B cell (primary cell): ENCODE results near the gene KYAT1. TPM values are rescaled to one million over a fixed set of nuclear protein-coding genes. Genes with fewer than 3 reads are reported as not detected.

Source experiments
- ATAC-seq: fragments of 200-7000 bp; cut with Tn5 transposase; one replicate; pipeline ENCODE4 v1.10.0; 2021; ENCODE audit warnings: low read depth, mild to moderate bottlenecking, moderate number of reproducible peaks, moderate library complexity
- CTCF ChIA-PET: fragments of 350-600 bp; sonication (Branson Sonifier 250); formaldehyde crosslinking; loops from one replicate; lab custom pipeline; 2021; ENCODE audit warnings: antibody characterized with exemption, inconsistent platforms; lab: Charles Lee
- POLR2A ChIA-PET: fragments of 350-600 bp; sonication (Branson Sonifier 250); formaldehyde crosslinking; loops from one replicate; lab custom pipeline; 2021; ENCODE audit warnings: antibody characterized with exemption; lab: Charles Lee
- DNase-seq: peaks from one replicate; pipeline ENCODE4 v3.0.0; 2013
- H2AFZ ChIP-seq: 2 replicates; pipeline ENCODE4 v1.6.1; 2012; ENCODE audit warnings: mild to moderate bottlenecking, low read depth, low read length; ENCODE audit not compliant: insufficient read depth, poor library complexity, severe bottlenecking
- H3K27ac ChIP-seq, 2 donors: 1 replicate in 1 of 2; 2 replicates in 1 of 2; pipeline ENCODE4 v1.5.1; 2012 to 2013; ENCODE audit warnings: low read length in 2 of 2, mild to moderate bottlenecking in 2 of 2, moderate library complexity in 1 of 2
- H3K27me3 ChIP-seq, 4 experiments: fragments of 200-600 bp in 1 of 4; sonication (generic) in 1 of 4; replicated peaks in 1 of 4; 1 replicate in 2 of 4; 2 replicates in 2 of 4; pipeline versions ENCODE4 v1.6.1 to v1.7.0; 2013 to 2016; ENCODE audit warnings: low read length in 3 of 4, mild to moderate bottlenecking in 2 of 4, mixed read lengths in 1 of 4, moderate library complexity in 1 of 4; ENCODE audit not compliant: insufficient read depth in 4 of 4, control insufficient read depth in 3 of 4; ENCODE audit errors: control extremely low read depth in 1 of 4
- H3K36me3 ChIP-seq, 2 experiments: replicated peaks in 1 of 2; 1 replicate in 1 of 2; 2 replicates in 1 of 2; pipeline versions ENCODE4 v1.6.1 to v1.7.1; 2013; ENCODE audit warnings: low read length in 1 of 2; ENCODE audit not compliant: insufficient read depth in 2 of 2, control insufficient read depth in 1 of 2; ENCODE audit errors: control extremely low read depth in 1 of 2, extremely low read depth in 1 of 2
- H3K4me1 ChIP-seq, 2 donors: fragments of 200-600 bp in 1 of 2; sonication (generic) in 1 of 2; 1 replicate in 1 of 2; 2 replicates in 1 of 2; pipeline versions ENCODE4 v1.5.1 to v1.6.1; 2013 to 2017; ENCODE audit warnings: low read length in 2 of 2; ENCODE audit not compliant: control insufficient read depth in 2 of 2, insufficient read depth in 2 of 2
- H3K4me2 ChIP-seq: replicated peaks from 2 replicates; pipeline ENCODE3; 2012; ENCODE audit warnings: mild to moderate bottlenecking, low read depth, low read length; ENCODE audit not compliant: poor library complexity, severe bottlenecking
- H3K4me3 ChIP-seq, 5 experiments: fragments of 200-600 bp in 1 of 5; sonication (generic) in 1 of 5; 1 replicate in 3 of 5; 2 replicates in 2 of 5; pipeline versions ENCODE4 v1.5.1 to v1.7.0; 2011 to 2016; ENCODE audit warnings: low read length in 4 of 5, mild to moderate bottlenecking in 4 of 5, low read depth in 2 of 5, control low read depth in 1 of 5, moderate library complexity in 1 of 5; ENCODE audit not compliant: insufficient read depth in 1 of 5; ENCODE audit errors: control extremely low read depth in 1 of 5, extremely low read depth in 1 of 5
- H3K79me2 ChIP-seq: fragments of 200-600 bp; sonication (generic); one replicate; pipeline ENCODE4 v1.6.0; 2016; ENCODE audit warnings: low read length; ENCODE audit not compliant: control insufficient read depth, insufficient read depth
- H3K9ac ChIP-seq: fragments of 200-600 bp; sonication (generic); 2 replicates; pipeline ENCODE4 v1.6.1; 2017; ENCODE audit warnings: mild to moderate bottlenecking, low read length, moderate library complexity
- H3K9me3 ChIP-seq, 3 donors: one replicate each; pipeline versions ENCODE4 v1.6.1 to v1.7.1; 2013; ENCODE audit warnings: low read length in 2 of 3; ENCODE audit not compliant: control insufficient read depth in 2 of 3, insufficient read depth in 1 of 3; ENCODE audit errors: control extremely low read depth in 1 of 3
- H4K20me1 ChIP-seq: 2 replicates; pipeline ENCODE4 v1.6.0; 2012; ENCODE audit warnings: mild to moderate bottlenecking, low read length; ENCODE audit not compliant: insufficient read depth, control insufficient read depth, poor library complexity, severe bottlenecking
- H3K27ac Mint-ChIP-seq: one replicate; pipeline ENCODE4 v1.8.0; 2021; ENCODE audit warnings: mixed read lengths
- H3K27me3 Mint-ChIP-seq: one replicate; pipeline ENCODE4 v1.8.0; 2021; ENCODE audit warnings: mixed read lengths
- H3K4me1 Mint-ChIP-seq: one replicate; pipeline ENCODE4 v1.8.0; 2021; ENCODE audit warnings: mixed read lengths
- H3K4me3 Mint-ChIP-seq: one replicate; pipeline ENCODE4 v1.8.0; 2021; ENCODE audit warnings: mixed read lengths
- H3K9me3 Mint-ChIP-seq: one replicate; pipeline ENCODE4 v1.8.0; 2022; ENCODE audit warnings: mixed read lengths; ENCODE audit not compliant: insufficient read depth
- EZH2 ChIP-seq: IDR thresholded peaks from 2 replicates; pipeline ENCODE4 v1.6.1; 2012; ENCODE audit warnings: borderline replicate concordance, low read depth, mild to moderate bottlenecking, moderate library complexity, low read length; ENCODE audit not compliant: insufficient read depth, poor library complexity, severe bottlenecking
- WGBS: methylation state at CpG from one replicate; pipeline ENCODE4 v1.1.5; 2013; ENCODE audit warnings: missing lambda C conversion rate; ENCODE audit not compliant: insufficient coverage; 5-methylcytosine and 5-hydroxymethylcytosine counted together
- intact Hi-C: fragments of 100-400 bp; cut with micrococcal nuclease; formaldehyde crosslinking; loops from one replicate; pipeline ENCODE4 v1.10.0; 2022
- polyA plus RNA-seq: library from polyadenylated mRNA; depleted of rRNA; stranded (reverse); fragments of >200 nt; gene quantifications from 2 replicates; pipeline ENCODE4 v1.2.3, GENCODE V29; 2012
- total RNA-seq, 2 donors: library from RNA; stranded (reverse); fragments of 120-200 nt in 1 of 2; gene quantifications; 1 replicate in 1 of 2; 2 replicates in 1 of 2; pipeline versions ENCODE4 v1.2.3 to v1.2.4, GENCODE V29; 2013 to 2022
- TF ChIP-seq, protein P1 (sequence below): fragments of 200-600 bp; IDR thresholded peaks from one replicate; pipeline ENCODE4 v1.8.0; 2022; ENCODE audit warnings: antibody characterized with exemption, mild to moderate bottlenecking

The KYAT1 gene
- total and polyA plus RNA-seq, 2 donors (not counting 1 experiment from before 2014, with no cell fraction given), result 7.0 to 16.2 TPM

DNA sequence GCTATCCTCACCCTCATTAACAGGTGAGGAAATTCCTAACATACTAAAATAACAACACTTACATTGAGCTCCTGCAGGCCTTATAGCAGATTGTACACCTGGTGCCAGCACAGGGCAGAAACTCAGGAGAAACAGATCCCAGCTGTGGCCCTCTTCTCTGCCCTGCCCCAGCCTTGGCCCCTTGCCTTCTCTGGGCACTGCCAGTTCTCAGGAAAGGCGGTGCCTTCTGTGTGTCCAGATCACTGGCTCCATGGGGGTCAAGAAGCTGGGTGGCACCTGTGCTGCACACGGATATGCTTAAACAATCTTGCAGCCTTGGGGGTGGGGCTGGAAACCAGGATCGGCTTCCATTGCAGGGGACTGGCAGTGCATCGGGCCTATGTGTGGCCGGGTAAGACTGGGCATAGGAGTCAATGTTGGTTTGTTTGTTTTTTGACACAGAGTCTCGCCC lies 19.3 kb downstream of the KYAT1 start:
- Histone ChIP-seq H3K9me3 (no peaks in the 10 kb centered on the region), H3K4me2 (no peak overlapping the region), H3K27ac (no peak overlapping the region), H3K27me3 (no peaks in the 10 kb centered on the region), H3K4me3 (no peak overlapping the region), H2AFZ (no peak overlapping the region), H3K4me1 (peaks cover 3 to 4% of the 10 kb centered on the region in 2 donors), H3K36me3 (peaks cover 0 to 2% of the 10 kb centered on the region in 2 experiments), H3K79me2 (peaks cover 27% of the 10 kb centered on the region), H3K9ac (no peak overlapping the region), H4K20me1 (no peaks in the 10 kb centered on the region)
- no peak for DNase-seq
- Mint-ChIP-seq H3K4me1 (peaks cover 4% of the 10 kb centered on the region), H3K27me3 (no peaks in the 10 kb centered on the region), H3K27ac (no peak overlapping the region), H3K9me3 (no peaks in the 10 kb centered on the region), H3K4me3 (no peak overlapping the region)
- CTCF ChIA-PET, result interaction anchor here (0.6 to 12.0 kb wide), 10 partner anchors 8 to 778 kb away, joined by 3 to 203 read pairs (median 6); partner anchors contain the start of genes ENDOG, KYAT1, LRRC8A and SPOUT1
- ATAC-seq, result no peak
- 98% methylated on average over 6 of the region's 6 CpGs for WGBS
- intact Hi-C loops, result loop anchor here (2.0 to 5.0 kb wide), 2 partner anchors 18 to 215 kb away; partner anchors contain the start of gene KYAT1
- POLR2A ChIA-PET, result interaction anchor here (0.6 kb wide), 1 partner anchor 911 kb away, joined by 3 read pairs; no protein-coding TSS in a partner anchor
- no peak for TF ChIP-seq EZH2
- TF ChIP-seq, protein P1, sequence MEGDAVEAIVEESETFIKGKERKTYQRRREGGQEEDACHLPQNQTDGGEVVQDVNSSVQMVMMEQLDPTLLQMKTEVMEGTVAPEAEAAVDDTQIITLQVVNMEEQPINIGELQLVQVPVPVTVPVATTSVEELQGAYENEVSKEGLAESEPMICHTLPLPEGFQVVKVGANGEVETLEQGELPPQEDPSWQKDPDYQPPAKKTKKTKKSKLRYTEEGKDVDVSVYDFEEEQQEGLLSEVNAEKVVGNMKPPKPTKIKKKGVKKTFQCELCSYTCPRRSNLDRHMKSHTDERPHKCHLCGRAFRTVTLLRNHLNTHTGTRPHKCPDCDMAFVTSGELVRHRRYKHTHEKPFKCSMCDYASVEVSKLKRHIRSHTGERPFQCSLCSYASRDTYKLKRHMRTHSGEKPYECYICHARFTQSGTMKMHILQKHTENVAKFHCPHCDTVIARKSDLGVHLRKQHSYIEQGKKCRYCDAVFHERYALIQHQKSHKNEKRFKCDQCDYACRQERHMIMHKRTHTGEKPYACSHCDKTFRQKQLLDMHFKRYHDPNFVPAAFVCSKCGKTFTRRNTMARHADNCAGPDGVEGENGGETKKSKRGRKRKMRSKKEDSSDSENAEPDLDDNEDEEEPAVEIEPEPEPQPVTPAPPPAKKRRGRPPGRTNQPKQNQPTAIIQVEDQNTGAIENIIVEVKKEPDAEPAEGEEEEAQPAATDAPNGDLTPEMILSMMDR, result no peak

DNA sequence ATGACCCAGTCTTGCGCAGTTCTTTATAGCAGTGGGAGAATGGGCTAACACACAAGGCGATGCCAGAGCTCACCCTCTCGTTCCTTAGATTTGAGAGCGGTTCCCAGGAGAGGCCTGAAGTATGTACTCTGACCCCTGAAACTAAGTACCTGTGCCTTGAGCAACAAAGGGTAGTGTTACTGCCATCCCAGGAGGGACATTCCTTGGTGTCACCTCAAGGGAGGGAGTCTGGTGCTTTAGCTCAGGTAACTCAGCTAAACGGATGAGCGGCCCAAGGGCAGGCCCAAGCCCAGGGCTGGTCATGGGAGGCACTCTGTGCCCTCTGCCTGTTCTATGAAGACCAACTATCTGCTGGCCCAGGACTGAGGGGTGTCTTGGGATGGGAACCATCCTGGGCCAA lies 20.2 kb downstream of the KYAT1 start:
- POLR2A ChIA-PET, result no interaction called here
- no peak overlapping the region for H2AFZ ChIP-seq
- no peak overlapping the region for H3K9ac ChIP-seq
- intact Hi-C loops, result loop anchor here (5.0 kb wide), 1 partner anchor 214 kb away; no protein-coding TSS in a partner anchor
- ATAC-seq (no peak), DNase-seq (no peak)
- Mint-ChIP-seq H3K4me1 (peaks cover 4% of the 10 kb centered on the region), H3K9me3 (no peaks in the 10 kb centered on the region), H3K27me3 (no peaks in the 10 kb centered on the region), H3K4me3 (no peak overlapping the region), H3K27ac (no peak overlapping the region)
- H4K20me1 ChIP-seq, result no peaks in the 10 kb centered on the region
- H3K4me3 ChIP-seq, result no peak overlapping the region
- peaks cover 3 to 4% of the 10 kb centered on the region in 2 donors for H3K4me1 ChIP-seq
- no peak overlapping the region for H3K27ac ChIP-seq
- TF ChIP-seq EZH2, result no peak
- TF ChIP-seq, protein P1, result no peak
- CTCF ChIA-PET, result interaction anchor here (0.8 to 12.0 kb wide), 10 partner anchors 9 to 214 kb away, joined by 3 to 203 read pairs (median 6); partner anchors contain the start of genes ENDOG, KYAT1, LRRC8A and SPOUT1
- peaks cover 27% of the 10 kb centered on the region for H3K79me2 ChIP-seq
- H3K4me2 ChIP-seq, result no peak overlapping the region
- WGBS, result 100% methylated on average over 5 of the region's 6 CpGs
- no peaks in the 10 kb centered on the region for H3K27me3 ChIP-seq
- peaks cover 0 to 2% of the 10 kb centered on the region in 2 experiments for H3K36me3 ChIP-seq
- no peaks in the 10 kb centered on the region for H3K9me3 ChIP-seq
